GM12878 (cell line): ENCODE results near the gene CALN1. TPM values are rescaled to one million over a fixed set of nuclear protein-coding genes. Genes with fewer than 3 reads are reported as not detected.
"Not testable (repeated sequence)": the region's sequence is repeated elsewhere in the genome, so short reads cannot be mapped to it uniquely, and the experiment has no call there.

Experiments used
- ATAC-seq: fragments of 200-7000 bp; cut with Tn5 transposase; 3 replicates; pipeline ENCODE4 v1.9.1; 2020; ENCODE audit warnings: mild to moderate bottlenecking, moderate library complexity
- BruUV-seq: library from RNA; stranded (reverse); fragments of 400-500 nt; replicated peaks from 2 replicates; lab custom pipeline; 2021; lab: Mats Ljungman, UMichigan
- CTCF ChIA-PET: fragments of 300-600 bp; sonication (Branson Sonifier 250); formaldehyde crosslinking; extraction: SDS; loops from one replicate; lab custom pipeline; 2021; ENCODE audit warnings: inconsistent platforms; lab: Yijun Ruan, JAX
- POLR2A ChIA-PET: fragments of 350-600 bp; formaldehyde crosslinking; extraction: SDS; loops from one replicate; lab custom pipeline; 2021; ENCODE audit warnings: inconsistent platforms; lab: Charles Lee
- RAD21 ChIA-PET: fragments of 300-600 bp; sonication (Branson Sonifier 250); formaldehyde crosslinking; loops from one replicate; lab custom pipeline; 2023; ENCODE audit warnings: antibody characterized with exemption; ENCODE audit not compliant: unreplicated experiment; lab: Charles Lee
- SMC1A ChIA-PET: fragments of 300-600 bp; sonication (Branson Sonifier 250); formaldehyde crosslinking; loops from one replicate; lab custom pipeline; 2023; ENCODE audit not compliant: unreplicated experiment, uncharacterized antibody; lab: Charles Lee
- DNase-seq: peaks from one replicate; pipeline ENCODE4 v3.0.0-alpha.2; 2011; ENCODE audit warnings: low read depth, low spot score
- FAIRE-seq: peaks from 3 replicates; lab custom pipeline; 2011; peaks lifted over from hg19 to GRCh38; lab: Jason Lieb, UNC
- H2AFZ ChIP-seq: 2 replicates; pipeline ENCODE4 v1.6.0; 2011; ENCODE audit warnings: low read depth, low read length, control low read depth; ENCODE audit not compliant: control insufficient read depth
- H3K27ac ChIP-seq: 2 replicates; pipeline ENCODE4 v1.5.1; 2011; ENCODE audit warnings: control low read depth; ENCODE audit not compliant: control insufficient read depth, insufficient read depth
- H3K27me3 ChIP-seq, 2 experiments: replicated peaks in 1 of 2; 2 replicates each; pipeline versions ENCODE4 v1.6.0 to v1.6.1; 2011; ENCODE audit warnings: low read length in 1 of 2; ENCODE audit not compliant: control insufficient read depth in 2 of 2, insufficient read depth in 2 of 2
- H3K36me3 ChIP-seq, 2 experiments: 2 replicates each; pipeline ENCODE4 v1.5.1; 2011; ENCODE audit warnings: low read length in 1 of 2; ENCODE audit not compliant: control insufficient read depth in 2 of 2, insufficient read depth in 2 of 2
- H3K4me1 ChIP-seq: 2 replicates; pipeline ENCODE4 v1.6.1; 2011; ENCODE audit warnings: mild to moderate bottlenecking, low read length, moderate library complexity, mixed read lengths; ENCODE audit not compliant: control insufficient read depth, insufficient read depth
- H3K4me2 ChIP-seq: 2 replicates; pipeline ENCODE4 v1.6.0; 2011; ENCODE audit warnings: control low read depth; ENCODE audit not compliant: control insufficient read depth, insufficient read depth
- H3K4me3 ChIP-seq: fragments of 200-600 bp; sonication (generic); 2 replicates; pipeline ENCODE4 v1.5.1; 2016
- H3K79me2 ChIP-seq: 2 replicates; pipeline ENCODE4 v1.6.0; 2011; ENCODE audit warnings: low read length; ENCODE audit not compliant: control insufficient read depth, insufficient read depth
- H3K9ac ChIP-seq: 2 replicates; pipeline ENCODE4 v1.8.0; 2011; ENCODE audit warnings: low read length, control low read depth, mixed read lengths; ENCODE audit not compliant: control insufficient read depth, insufficient read depth
- H3K9me3 ChIP-seq: replicated peaks from 3 replicates; pipeline ENCODE4 v1.5.1; 2011; ENCODE audit warnings: mild to moderate bottlenecking, low read length; ENCODE audit not compliant: control insufficient read depth, insufficient read depth
- H4K20me1 ChIP-seq: 2 replicates; pipeline ENCODE4 v1.6.0; 2011; ENCODE audit not compliant: control insufficient read depth, insufficient read depth
- CBX3 ChIP-seq: fragments of 200-600 bp; sonication (generic); IDR thresholded peaks from 2 replicates; pipeline ENCODE4 v1.6.1; 2016; ENCODE audit warnings: low read depth, borderline replicate concordance
- FOS ChIP-seq: IDR thresholded peaks from 3 replicates; pipeline ENCODE4 v1.6.1; 2011; ENCODE audit warnings: borderline replicate concordance; ENCODE audit not compliant: insufficient read length; ENCODE audit errors: extremely low read depth
- MEF2B ChIP-seq: fragments of 450-650 bp; IDR thresholded peaks from 2 replicates; pipeline ENCODE4 v1.6.1; 2018; ENCODE audit warnings: mild to moderate bottlenecking, moderate library complexity; ENCODE audit not compliant: partially characterized antibody, poor library complexity, severe bottlenecking
- PAX8 ChIP-seq: fragments of 450-650 bp; IDR thresholded peaks from 2 replicates; pipeline ENCODE4 v1.6.1; 2017; ENCODE audit warnings: mild to moderate bottlenecking, moderate library complexity
- PKNOX1 ChIP-seq: fragments of 450-650 bp; IDR thresholded peaks from 2 replicates; pipeline ENCODE4 v1.6.1; 2016; ENCODE audit warnings: mild to moderate bottlenecking
- YY1 ChIP-seq: IDR thresholded peaks from 2 replicates; pipeline ENCODE4 v1.6.1; 2011; ENCODE audit warnings: low read depth, mild to moderate bottlenecking, low read length
- ZNF24 ChIP-seq: fragments of 450-650 bp; IDR thresholded peaks from 2 replicates; pipeline ENCODE4 v1.6.1; 2017; ENCODE audit warnings: antibody characterized with exemption, mild to moderate bottlenecking
- WGBS: methylation state at CpG from one replicate; pipeline ENCODE4 v1.1.6; 2016; ENCODE audit warnings: low lambda C conversion rate; ENCODE audit not compliant: insufficient replicate concordance, insufficient coverage; ENCODE audit errors: missing lambda C conversion rate; 5-methylcytosine and 5-hydroxymethylcytosine counted together
- in situ Hi-C: fragments of 300-500 bp; cut with MboI; formaldehyde crosslinking; loops from 9 replicates; pipeline ENCODE4 v1.14.3; 2018; ENCODE audit warnings: mixed read lengths
- intact Hi-C: fragments of 100-400 bp; cut with micrococcal nuclease; formaldehyde crosslinking; loops from one replicate; pipeline ENCODE4 v1.14.2; 2022; ENCODE audit not compliant: unreplicated experiment
- polyA plus RNA-seq, 11 experiments: library from polyadenylated mRNA; depleted of rRNA in 4 of 11; unstranded in 6 of 11; stranded (reverse) in 5 of 11; fragments of >200 nt; fragmentation: Nextera tagmentation in 4 of 11; fragmentation: Illumina TruSeq in 1 of 11; extraction: Ambion mirVana in 4 of 11; extraction: Trizol in 1 of 11; gene quantifications; 1 replicate in 1 of 11; 2 replicates in 10 of 11; pipeline versions ENCODE4 v1.2.1 to v1.2.3, GENCODE V29; 2011 to 2016; ENCODE audit warnings: inconsistent platforms in 2 of 11, missing spikeins in 2 of 11, low read depth in 1 of 11
- total RNA-seq, 4 experiments: library from RNA; depleted of rRNA in 3 of 4; stranded (reverse); fragments of >200 nt in 3 of 4; fragmentation: Illumina TruSeq in 1 of 4; extraction: Trizol in 1 of 4; gene quantifications; 2 replicates each; pipeline versions ENCODE4 v1.2.1 to v1.2.3, GENCODE V29; 2013 to 2021

The CALN1 gene
- total and polyA plus RNA-seq, 10 of the 15 experiments (the other 5 are each of a cell fraction or from before 2014, with no cell fraction given), result 0.48 to 15.3 (median 1.6) TPM

- no peak for TF ChIP-seq FOS
- no peak for TF ChIP-seq CBX3
- no peak for TF ChIP-seq MEF2B
- TF ChIP-seq YY1, result no peak
These were observed 672.0 kb downstream of the CALN1 start (continued) for GRCh38 chr7:71740174-71740560.

- Histone ChIP-seq H3K9me3 (no peaks in the 10 kb centered on the region), H2AFZ (no peak overlapping the region), H3K4me3 (no peak overlapping the region), H3K36me3 (no peaks in the 10 kb centered on the region), H3K4me2 (no peak overlapping the region), H3K27ac (no peak overlapping the region), H4K20me1 (no peaks in the 10 kb centered on the region), H3K9ac (no peak overlapping the region), H3K4me1 (no peaks in the 10 kb centered on the region), H3K27me3 (no peaks in the 10 kb centered on the region), H3K79me2 (no peaks in the 10 kb centered on the region)
- BruUV-seq, result no TSS peak
- ATAC-seq, result no peak
- ChIA-PET POLR2A (no interaction called here), RAD21 (no interaction called here), CTCF (no interaction called here), SMC1A (no interaction called here)
- FAIRE-seq, result no peak
- in situ Hi-C loops (loop anchor here (5.0 to 25.0 kb wide), 2 partner anchors 882 to 1048 kb away; no protein-coding TSS in a partner anchor), intact Hi-C loops (loop anchor here (10.0 kb wide), 1 partner anchor 1025 kb away; no protein-coding TSS in a partner anchor)
- DNase-seq, result no peak
- 40% methylated on average over 10 of the region's 10 CpGs for WGBS
- no peak for TF ChIP-seq PKNOX1
- no peak for TF ChIP-seq ZNF24
- TF ChIP-seq PAX8, result no peak
These were observed 672.5 kb downstream of the CALN1 start for GRCh38 chr7:71739520-71740173.

- H3K9me3 ChIP-seq, DNase-seq, H3K79me2 ChIP-seq, H3K36me3 ChIP-seq, H3K4me1 ChIP-seq, H4K20me1 ChIP-seq, H3K27me3 ChIP-seq, ATAC-seq, H3K27ac ChIP-seq, POLR2A ChIA-PET, H3K9ac ChIP-seq, H2AFZ ChIP-seq, SMC1A ChIA-PET, FAIRE-seq, H3K4me3 ChIP-seq, BruUV-seq, H3K4me2 ChIP-seq, RAD21 ChIA-PET: not testable (repeated sequence)
- 45% methylated on average over 15 of the region's 42 CpGs for WGBS
- CTCF ChIA-PET, result interaction anchor here (0.9 to 5.7 kb wide), 2 partner anchors 882 to 909 kb away, joined by 3 to 61 read pairs; no protein-coding TSS in a partner anchor
- in situ Hi-C loops (loop anchor here (5.0 to 25.0 kb wide), 2 partner anchors 881 to 1049 kb away; no protein-coding TSS in a partner anchor), intact Hi-C loops (loop anchor here (10.0 kb wide), 1 partner anchor 1023 kb away; no protein-coding TSS in a partner anchor)
These were observed 674.1 kb downstream of the CALN1 start for GRCh38 chr7:71737931-71738540.
